GM19025 (cell line): ENCODE results near the gene RTN4RL2.
"Not testable (repeated sequence)": the region's sequence is repeated elsewhere in the genome, so short reads cannot be mapped to it uniquely, and the experiment has no call there.

Experiments used
- ATAC-seq: cut with Tn5 transposase; IDR thresholded peaks from one replicate; pipeline ENCODE4 v1.9.1; 2021; ENCODE audit warnings: mild to moderate bottlenecking, low read depth, moderate library complexity; ENCODE audit not compliant: unreplicated experiment

RTN4RL2 gene

GRCh38 chr11:57432149-57432561, 28.2 kb upstream of the RTN4RL2 start:
- ATAC-seq, result no peak

DNA sequence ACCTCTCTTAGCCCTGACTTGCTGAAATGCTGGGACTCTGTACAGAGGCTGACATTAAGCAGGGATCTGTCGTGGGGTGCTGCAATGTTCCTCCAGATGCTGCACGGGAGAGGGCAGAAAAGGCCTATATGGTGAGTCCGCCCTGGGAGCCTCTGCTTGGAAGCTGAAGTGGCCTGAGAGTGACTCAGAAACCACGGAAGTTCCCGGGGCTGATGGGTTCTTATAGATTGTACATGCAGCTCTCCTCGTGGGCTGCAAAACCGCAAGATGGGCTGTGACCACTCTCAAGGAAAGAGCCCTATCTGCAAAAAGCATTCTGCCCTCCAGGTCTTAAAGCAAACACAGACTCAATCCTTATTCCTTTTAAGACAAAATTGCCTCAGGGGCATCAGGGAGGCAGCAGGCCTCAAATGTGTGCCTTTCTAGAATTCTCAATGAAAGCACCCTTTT, 27.6 kb upstream of the RTN4RL2 start:
- peak; percentile 52 for ATAC-seq

DNA sequence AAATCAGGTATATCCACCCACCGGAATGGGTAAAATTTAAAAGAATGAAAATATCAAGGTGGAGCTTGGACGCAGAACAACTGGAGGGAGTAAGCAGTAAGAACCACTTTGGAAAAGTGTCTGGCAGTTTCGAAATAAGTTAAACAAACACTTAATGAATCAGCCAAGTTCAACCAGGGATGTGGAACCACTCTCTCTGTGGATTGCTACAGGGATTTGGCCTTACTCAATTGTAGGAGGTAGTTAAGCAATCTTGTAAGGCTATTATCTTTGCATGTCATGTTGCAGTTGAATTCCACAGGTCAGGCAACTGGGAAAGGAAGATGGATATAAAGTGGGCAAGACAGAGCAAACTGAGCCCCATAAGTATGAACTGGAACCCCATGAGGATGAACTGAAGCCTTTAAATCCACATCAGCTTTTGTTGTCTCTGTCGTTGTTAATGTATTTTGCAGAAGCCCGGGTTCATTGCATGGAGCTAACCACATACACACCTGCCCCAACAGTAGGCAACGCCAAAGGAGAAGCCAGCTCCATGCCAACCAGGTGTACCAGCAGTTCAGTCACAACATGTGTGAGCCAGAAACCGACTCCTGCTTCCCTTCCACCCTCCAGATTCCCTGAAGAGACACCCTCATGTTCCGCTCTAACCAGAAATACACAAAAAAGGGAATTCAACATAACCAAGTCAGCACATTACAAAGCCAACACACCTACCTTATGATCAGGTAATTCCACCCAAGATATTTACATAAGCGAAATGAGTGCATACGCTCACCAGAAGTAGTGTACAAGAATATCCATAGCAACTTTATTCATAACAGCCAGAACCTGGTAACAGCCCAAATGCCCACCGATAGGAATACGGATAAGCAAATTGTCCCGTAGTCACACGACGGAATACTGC, 25.4 kb upstream of the RTN4RL2 start:
- ATAC-seq, result no peak

DNA sequence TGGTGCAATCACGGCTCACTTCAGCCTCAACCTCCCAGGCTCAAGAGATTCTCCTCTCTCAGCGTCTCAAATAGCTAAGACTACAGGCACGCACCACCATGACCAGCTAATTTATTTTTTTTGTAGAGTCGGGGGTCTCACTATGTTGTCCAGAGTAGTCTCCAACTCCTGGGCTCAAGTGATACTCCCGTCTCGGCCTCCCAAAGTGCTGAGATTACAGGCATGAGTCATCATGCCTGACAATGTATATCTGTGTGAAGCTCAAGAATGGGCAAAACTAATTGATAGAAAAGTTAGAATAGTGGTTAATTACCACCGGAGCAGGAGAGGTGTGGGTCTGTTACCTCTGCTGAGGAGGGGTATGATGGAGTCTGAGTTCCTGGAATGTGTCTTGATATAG, 24.3 kb upstream of the RTN4RL2 start:
- ATAC-seq, result no peak

- no peak for ATAC-seq
These were observed 21.7 kb upstream of the RTN4RL2 start for GRCh38 chr11:57438345-57439285.

DNA sequence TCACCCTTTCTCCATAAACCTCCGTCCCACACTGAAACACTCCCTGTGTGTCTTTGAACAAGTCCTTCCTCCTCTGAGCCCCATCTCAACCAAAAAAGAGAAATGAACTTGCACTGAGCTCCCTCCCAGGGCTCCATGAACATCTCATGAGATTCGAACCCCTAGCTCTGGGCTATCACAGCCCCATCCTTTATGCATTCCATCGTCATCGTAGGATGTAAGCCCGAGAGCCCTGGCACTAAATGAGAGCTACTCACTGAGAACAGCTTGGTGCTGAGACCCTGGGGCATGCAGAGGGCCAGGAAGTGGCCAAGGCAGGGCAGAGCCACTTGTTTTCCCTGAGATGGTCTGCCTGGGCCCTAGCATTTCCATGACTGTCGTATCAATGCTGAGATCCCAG, 20.5 kb upstream of the RTN4RL2 start:
- ATAC-seq, result no peak

- no peak for ATAC-seq
These were observed 19.4 kb upstream of the RTN4RL2 start for GRCh38 chr11:57440744-57441414.

GRCh38 chr11:57444362-57445121, 15.8 kb upstream of the RTN4RL2 start:
- ATAC-seq, result no peak

DNA sequence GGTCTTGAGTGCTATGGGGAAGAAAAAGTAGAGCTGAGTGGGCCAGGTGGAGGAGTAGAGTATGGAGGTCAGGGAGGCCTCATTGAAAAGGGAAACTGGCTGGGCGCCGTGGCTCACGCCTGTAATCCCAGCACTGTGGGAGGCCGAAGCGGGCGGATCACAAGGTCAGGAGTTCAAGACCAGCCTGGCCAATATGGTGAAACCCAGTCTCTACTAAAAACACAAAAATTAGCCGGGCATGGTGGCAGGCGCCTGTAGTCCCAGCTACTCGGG, 15.3 kb upstream of the RTN4RL2 start:
- ATAC-seq, result not testable (repeated sequence)

- ATAC-seq, result no peak
These were observed 14.3 kb upstream of the RTN4RL2 start for GRCh38 chr11:57446055-57446454.

DNA sequence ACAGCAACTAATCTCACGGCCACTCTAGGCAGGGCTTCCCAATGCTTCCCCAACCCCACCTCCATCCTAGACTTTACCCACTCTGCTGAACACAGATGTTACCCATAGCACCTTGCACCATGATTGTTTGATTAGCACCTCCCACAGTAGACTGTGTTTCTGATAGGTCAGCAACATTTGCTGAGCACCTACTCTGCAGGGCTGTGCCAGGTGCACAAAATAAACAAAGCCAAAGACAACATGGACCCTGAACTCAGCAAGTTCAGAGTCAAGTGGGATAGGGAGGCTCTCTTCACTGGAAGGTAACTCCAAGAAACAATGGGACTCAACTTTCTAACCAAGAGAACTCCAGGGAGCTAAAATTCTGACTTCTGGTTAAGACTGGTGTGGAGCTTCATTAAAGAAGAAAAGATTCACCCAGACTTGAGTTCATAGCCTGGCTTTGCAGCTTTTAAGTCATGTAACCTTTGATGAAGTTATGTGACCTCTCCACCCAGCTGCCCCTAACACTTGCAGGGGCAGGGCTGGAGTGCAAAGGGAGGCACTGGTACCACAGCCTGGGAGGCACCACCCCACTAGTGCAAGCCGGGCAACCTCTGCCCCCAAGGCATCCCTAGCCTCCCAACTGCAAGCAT, 6.7 kb upstream of the RTN4RL2 start:
- no peak for ATAC-seq

GRCh38 chr11:57456960-57457642, 3.2 kb upstream of the RTN4RL2 start:
- peak; percentile 70 for ATAC-seq

GRCh38 chr11:57457643-57458023, 2.7 kb upstream of the RTN4RL2 start:
- peak; percentile 28 for ATAC-seq

- no peak for ATAC-seq
These were observed 2.3 kb upstream of the RTN4RL2 start for GRCh38 chr11:57458060-57458409.

DNA sequence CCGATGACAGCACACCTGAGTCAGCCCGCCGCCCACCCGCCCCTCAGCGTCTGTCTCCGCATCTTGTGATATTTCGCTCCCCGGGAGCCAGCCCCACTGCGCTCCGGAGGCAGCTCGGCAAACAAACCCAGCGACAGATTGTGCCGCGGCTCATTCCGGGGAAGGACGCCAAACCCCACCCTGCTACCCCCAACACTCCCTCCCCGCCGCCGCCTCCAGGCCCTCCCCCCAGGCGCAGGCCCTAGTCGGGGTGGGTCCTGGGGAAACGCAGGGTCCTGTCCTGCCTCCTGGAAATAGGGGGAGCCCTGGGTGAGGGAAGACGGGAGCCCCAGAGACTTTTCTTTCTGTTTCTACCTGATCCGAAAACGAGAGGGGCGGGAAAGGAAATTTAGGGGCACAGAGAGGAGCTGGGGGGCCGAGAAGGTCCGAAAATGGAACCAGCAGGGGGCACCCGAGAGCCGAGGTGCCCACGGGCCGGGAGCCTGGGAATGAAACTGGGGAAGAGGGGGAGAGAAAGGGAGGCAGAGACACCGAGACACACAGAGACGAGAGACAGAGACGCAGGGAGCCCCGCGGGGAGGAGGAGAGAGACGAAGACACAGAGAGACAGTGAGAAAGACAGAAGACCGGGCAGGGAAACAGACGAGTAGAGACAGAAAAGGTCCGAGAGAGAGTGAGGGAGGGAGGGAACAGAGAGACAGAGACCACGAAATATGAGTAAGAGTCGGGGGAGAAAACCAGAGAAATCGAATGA, 1.7 kb upstream of the RTN4RL2 start:
- no peak for ATAC-seq

- ATAC-seq, result no peak
These were observed 935 bp upstream of the RTN4RL2 start for GRCh38 chr11:57459164-57460021.
